B cell (primary cell): Measurements from ENCODE around the gene RRAD. TPM values are rescaled to one million over a fixed set of nuclear protein-coding genes. Genes with fewer than 3 reads are reported as not detected.

Experiments
- ATAC-seq: fragments of 200-7000 bp; cut with Tn5 transposase; one replicate; pipeline ENCODE4 v1.10.0; 2021; ENCODE audit warnings: low read depth, mild to moderate bottlenecking, moderate number of reproducible peaks, moderate library complexity
- CTCF ChIA-PET: fragments of 350-600 bp; sonication (Branson Sonifier 250); formaldehyde crosslinking; loops from one replicate; lab custom pipeline; 2021; ENCODE audit warnings: antibody characterized with exemption, inconsistent platforms; lab: Charles Lee
- POLR2A ChIA-PET: fragments of 350-600 bp; sonication (Branson Sonifier 250); formaldehyde crosslinking; loops from one replicate; lab custom pipeline; 2021; ENCODE audit warnings: antibody characterized with exemption; lab: Charles Lee
- DNase-seq: peaks from one replicate; pipeline ENCODE4 v3.0.0; 2013
- H2AFZ ChIP-seq: 2 replicates; pipeline ENCODE4 v1.6.1; 2012; ENCODE audit warnings: mild to moderate bottlenecking, low read depth, low read length; ENCODE audit not compliant: insufficient read depth, poor library complexity, severe bottlenecking
- H3K27ac ChIP-seq, 2 donors: 1 replicate in 1 of 2; 2 replicates in 1 of 2; pipeline ENCODE4 v1.5.1; 2012 to 2013; ENCODE audit warnings: low read length in 2 of 2, mild to moderate bottlenecking in 2 of 2, moderate library complexity in 1 of 2
- H3K27me3 ChIP-seq, 4 experiments: fragments of 200-600 bp in 1 of 4; sonication (generic) in 1 of 4; replicated peaks in 1 of 4; 1 replicate in 2 of 4; 2 replicates in 2 of 4; pipeline versions ENCODE4 v1.6.1 to v1.7.0; 2013 to 2016; ENCODE audit warnings: low read length in 3 of 4, mild to moderate bottlenecking in 2 of 4, mixed read lengths in 1 of 4, moderate library complexity in 1 of 4; ENCODE audit not compliant: insufficient read depth in 4 of 4, control insufficient read depth in 3 of 4; ENCODE audit errors: control extremely low read depth in 1 of 4
- H3K36me3 ChIP-seq, 2 experiments: replicated peaks in 1 of 2; 1 replicate in 1 of 2; 2 replicates in 1 of 2; pipeline versions ENCODE4 v1.6.1 to v1.7.1; 2013; ENCODE audit warnings: low read length in 1 of 2; ENCODE audit not compliant: insufficient read depth in 2 of 2, control insufficient read depth in 1 of 2; ENCODE audit errors: control extremely low read depth in 1 of 2, extremely low read depth in 1 of 2
- H3K4me1 ChIP-seq, 2 donors: fragments of 200-600 bp in 1 of 2; sonication (generic) in 1 of 2; 1 replicate in 1 of 2; 2 replicates in 1 of 2; pipeline versions ENCODE4 v1.5.1 to v1.6.1; 2013 to 2017; ENCODE audit warnings: low read length in 2 of 2; ENCODE audit not compliant: control insufficient read depth in 2 of 2, insufficient read depth in 2 of 2
- H3K4me2 ChIP-seq: replicated peaks from 2 replicates; pipeline ENCODE3; 2012; ENCODE audit warnings: mild to moderate bottlenecking, low read depth, low read length; ENCODE audit not compliant: poor library complexity, severe bottlenecking
- H3K4me3 ChIP-seq, 5 experiments: fragments of 200-600 bp in 1 of 5; sonication (generic) in 1 of 5; 1 replicate in 3 of 5; 2 replicates in 2 of 5; pipeline versions ENCODE4 v1.5.1 to v1.7.0; 2011 to 2016; ENCODE audit warnings: low read length in 4 of 5, mild to moderate bottlenecking in 4 of 5, low read depth in 2 of 5, control low read depth in 1 of 5, moderate library complexity in 1 of 5; ENCODE audit not compliant: insufficient read depth in 1 of 5; ENCODE audit errors: control extremely low read depth in 1 of 5, extremely low read depth in 1 of 5
- H3K79me2 ChIP-seq: fragments of 200-600 bp; sonication (generic); one replicate; pipeline ENCODE4 v1.6.0; 2016; ENCODE audit warnings: low read length; ENCODE audit not compliant: control insufficient read depth, insufficient read depth
- H3K9ac ChIP-seq: fragments of 200-600 bp; sonication (generic); 2 replicates; pipeline ENCODE4 v1.6.1; 2017; ENCODE audit warnings: mild to moderate bottlenecking, low read length, moderate library complexity
- H3K9me3 ChIP-seq, 3 donors: one replicate each; pipeline versions ENCODE4 v1.6.1 to v1.7.1; 2013; ENCODE audit warnings: low read length in 2 of 3; ENCODE audit not compliant: control insufficient read depth in 2 of 3, insufficient read depth in 1 of 3; ENCODE audit errors: control extremely low read depth in 1 of 3
- H4K20me1 ChIP-seq: 2 replicates; pipeline ENCODE4 v1.6.0; 2012; ENCODE audit warnings: mild to moderate bottlenecking, low read length; ENCODE audit not compliant: insufficient read depth, control insufficient read depth, poor library complexity, severe bottlenecking
- H3K27ac Mint-ChIP-seq: one replicate; pipeline ENCODE4 v1.8.0; 2021; ENCODE audit warnings: mixed read lengths
- H3K27me3 Mint-ChIP-seq: one replicate; pipeline ENCODE4 v1.8.0; 2021; ENCODE audit warnings: mixed read lengths
- H3K4me1 Mint-ChIP-seq: one replicate; pipeline ENCODE4 v1.8.0; 2021; ENCODE audit warnings: mixed read lengths
- H3K4me3 Mint-ChIP-seq: one replicate; pipeline ENCODE4 v1.8.0; 2021; ENCODE audit warnings: mixed read lengths
- H3K9me3 Mint-ChIP-seq: one replicate; pipeline ENCODE4 v1.8.0; 2022; ENCODE audit warnings: mixed read lengths; ENCODE audit not compliant: insufficient read depth
- EZH2 ChIP-seq: IDR thresholded peaks from 2 replicates; pipeline ENCODE4 v1.6.1; 2012; ENCODE audit warnings: borderline replicate concordance, low read depth, mild to moderate bottlenecking, moderate library complexity, low read length; ENCODE audit not compliant: insufficient read depth, poor library complexity, severe bottlenecking
- WGBS: methylation state at CpG from one replicate; pipeline ENCODE4 v1.1.5; 2013; ENCODE audit warnings: missing lambda C conversion rate; ENCODE audit not compliant: insufficient coverage; 5-methylcytosine and 5-hydroxymethylcytosine counted together
- intact Hi-C: fragments of 100-400 bp; cut with micrococcal nuclease; formaldehyde crosslinking; loops from one replicate; pipeline ENCODE4 v1.10.0; 2022
- polyA plus RNA-seq: library from polyadenylated mRNA; depleted of rRNA; stranded (reverse); fragments of >200 nt; gene quantifications from 2 replicates; pipeline ENCODE4 v1.2.3, GENCODE V29; 2012
- total RNA-seq, 2 donors: library from RNA; stranded (reverse); fragments of 120-200 nt in 1 of 2; gene quantifications; 1 replicate in 1 of 2; 2 replicates in 1 of 2; pipeline versions ENCODE4 v1.2.3 to v1.2.4, GENCODE V29; 2013 to 2022
- TF ChIP-seq, protein P1 (sequence below): fragments of 200-600 bp; IDR thresholded peaks from one replicate; pipeline ENCODE4 v1.8.0; 2022; ENCODE audit warnings: antibody characterized with exemption, mild to moderate bottlenecking

Gene RRAD
- total and polyA plus RNA-seq, 2 donors (not counting 1 experiment from before 2014, with no cell fraction given): 0.64 to 1.9 TPM

DNA sequence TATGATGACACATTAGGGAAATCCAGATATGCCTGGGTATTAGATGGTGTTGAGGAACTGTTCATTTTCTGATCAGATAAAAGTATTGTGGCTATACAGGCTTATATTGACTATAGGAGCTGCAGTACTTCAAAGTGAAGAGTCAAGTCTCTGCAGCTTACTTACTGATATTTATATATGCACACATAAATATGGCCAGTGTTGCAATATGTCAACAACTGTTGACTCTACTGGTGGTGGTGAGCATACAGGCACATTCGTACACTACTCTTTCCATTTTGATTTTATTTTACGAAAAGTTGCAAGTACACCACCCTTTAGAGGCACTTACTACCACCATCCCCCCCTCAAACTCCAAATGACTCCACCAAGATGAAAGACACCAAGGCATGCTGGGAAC is 6.3 kb upstream of the RRAD start:
- H3K79me2 ChIP-seq: peaks cover 26% of the 10 kb centered on the region
- H4K20me1 ChIP-seq: peaks cover 9% of the 10 kb centered on the region
- H3K4me1 Mint-ChIP-seq: peaks cover 49% of the 10 kb centered on the region
- H3K9ac ChIP-seq: no peak overlapping the region
- H3K27ac Mint-ChIP-seq: no peak overlapping the region
- peaks cover 24 to 33% of the 10 kb centered on the region in 2 donors for H3K4me1 ChIP-seq
- ATAC-seq (no peak), DNase-seq (no peak)
- ChIA-PET CTCF (no interaction called here), POLR2A (interaction anchor here (0.8 kb wide), 1 partner anchor 13 kb away, joined by 3 read pairs; the partner anchor contains the start of gene CDH16)
- 100% methylated on average over 2 of the region's 2 CpGs for WGBS
- H3K4me3 Mint-ChIP-seq: peak overlapping the region; percentile 24
- H3K9me3 Mint-ChIP-seq: no peaks in the 10 kb centered on the region
- TF ChIP-seq EZH2: no peak
- TF ChIP-seq, protein P1, sequence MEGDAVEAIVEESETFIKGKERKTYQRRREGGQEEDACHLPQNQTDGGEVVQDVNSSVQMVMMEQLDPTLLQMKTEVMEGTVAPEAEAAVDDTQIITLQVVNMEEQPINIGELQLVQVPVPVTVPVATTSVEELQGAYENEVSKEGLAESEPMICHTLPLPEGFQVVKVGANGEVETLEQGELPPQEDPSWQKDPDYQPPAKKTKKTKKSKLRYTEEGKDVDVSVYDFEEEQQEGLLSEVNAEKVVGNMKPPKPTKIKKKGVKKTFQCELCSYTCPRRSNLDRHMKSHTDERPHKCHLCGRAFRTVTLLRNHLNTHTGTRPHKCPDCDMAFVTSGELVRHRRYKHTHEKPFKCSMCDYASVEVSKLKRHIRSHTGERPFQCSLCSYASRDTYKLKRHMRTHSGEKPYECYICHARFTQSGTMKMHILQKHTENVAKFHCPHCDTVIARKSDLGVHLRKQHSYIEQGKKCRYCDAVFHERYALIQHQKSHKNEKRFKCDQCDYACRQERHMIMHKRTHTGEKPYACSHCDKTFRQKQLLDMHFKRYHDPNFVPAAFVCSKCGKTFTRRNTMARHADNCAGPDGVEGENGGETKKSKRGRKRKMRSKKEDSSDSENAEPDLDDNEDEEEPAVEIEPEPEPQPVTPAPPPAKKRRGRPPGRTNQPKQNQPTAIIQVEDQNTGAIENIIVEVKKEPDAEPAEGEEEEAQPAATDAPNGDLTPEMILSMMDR: no peak
- H3K27me3 Mint-ChIP-seq: no peaks in the 10 kb centered on the region
- H2AFZ ChIP-seq: no peak overlapping the region
- H3K36me3 ChIP-seq: peaks cover 0 to 12% of the 10 kb centered on the region in 2 experiments
- no peak overlapping the region for H3K4me2 ChIP-seq
- H3K27me3 ChIP-seq: peaks cover 0 to 5% (median 0%) of the 10 kb centered on the region in 4 experiments
- intact Hi-C loops: loop anchor here (5.0 kb wide), 1 partner anchor 49 kb away; the partner anchor contains the start of gene PDP2
- H3K9me3 ChIP-seq: no peaks in the 10 kb centered on the region
- H3K4me3 ChIP-seq: no peak overlapping the region
- H3K27ac ChIP-seq: no peak overlapping the region

DNA sequence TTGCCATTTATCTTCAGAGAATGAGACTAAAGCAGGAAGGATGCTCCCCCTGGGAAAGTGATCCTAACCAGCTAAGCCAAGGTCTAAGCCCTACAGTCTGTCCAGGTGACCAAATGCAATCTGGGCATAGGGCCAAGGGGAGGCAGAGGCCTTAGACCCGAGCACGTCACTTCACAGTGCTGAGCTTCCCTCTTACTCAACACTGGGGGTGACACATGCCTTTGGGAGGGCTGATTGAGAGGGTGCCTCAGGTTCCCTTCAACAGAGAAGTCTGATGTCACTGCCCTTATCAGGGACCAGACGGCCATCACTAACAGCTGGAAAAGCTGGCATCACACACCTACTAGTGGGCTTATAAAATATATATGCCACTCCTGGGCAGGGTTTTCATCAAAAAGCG is 4.9 kb upstream of the RRAD start:
- Histone ChIP-seq H3K9me3 (peaks cover 0 to 7% (median 0%) of the 10 kb centered on the region in 3 donors), H3K4me2 (no peak overlapping the region), H2AFZ (no peak overlapping the region), H3K4me3 (no peak overlapping the region), H3K9ac (no peak overlapping the region), H3K27me3 (peaks cover 0 to 20% (median 5%) of the 10 kb centered on the region in 4 experiments), H3K36me3 (peaks cover 0 to 12% of the 10 kb centered on the region in 2 experiments), H4K20me1 (peaks cover under 1% of the 10 kb centered on the region), H3K27ac (no peak overlapping the region), H3K79me2 (peaks cover 24% of the 10 kb centered on the region), H3K4me1 (peaks cover 25% of the 10 kb centered on the region in 2 donors)
- POLR2A ChIA-PET: no interaction called here
- 100% methylated on average over 1 of the region's 4 CpGs for WGBS
- Mint-ChIP-seq H3K27ac (no peak overlapping the region), H3K4me3 (no peak overlapping the region), H3K27me3 (peaks cover 12% of the 10 kb centered on the region), H3K4me1 (peaks cover 42% of the 10 kb centered on the region), H3K9me3 (no peaks in the 10 kb centered on the region)
- TF ChIP-seq, protein P1: no peak
- no peak for TF ChIP-seq EZH2
- intact Hi-C loops: loop anchor here (5.0 kb wide), 1 partner anchor 48 kb away; the partner anchor contains the start of gene PDP2
- CTCF ChIA-PET: no interaction called here
- DNase-seq (no peak), ATAC-seq (no peak)
